Embryonic facial prominence (tissue), 1 donor: ENCODE measurements around the gene TMPRSS9.

Experiments
- DNase-seq: peaks from one replicate; pipeline ENCODE4 v3.0.0-alpha.2; 2016; ENCODE audit errors: extremely low spot score

TMPRSS9 gene

DNA sequence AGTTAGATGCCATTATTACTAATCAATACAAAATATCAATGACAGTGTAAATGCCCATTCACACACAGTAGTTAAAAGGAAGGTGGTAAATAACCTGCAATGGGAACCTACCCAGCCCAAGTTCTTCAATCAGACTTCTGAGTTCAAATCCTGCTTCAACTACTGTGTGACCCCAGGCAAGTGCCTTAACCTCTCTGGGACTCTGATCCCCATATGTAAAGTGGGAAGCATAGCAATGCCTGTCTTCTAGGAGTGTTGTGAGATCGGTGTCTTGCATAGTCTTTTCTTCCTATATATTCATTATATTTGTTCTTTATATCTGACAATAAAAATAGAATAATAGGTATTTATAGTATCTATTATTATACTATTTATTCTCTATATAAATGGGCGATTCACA lies 60.4 kb downstream of the TMPRSS9 start:
- no peak for DNase-seq

GRCh38 chr19:2421581-2422306 lies 61.7 kb downstream of the TMPRSS9 start:
- DNase-seq, result no peak

DNA sequence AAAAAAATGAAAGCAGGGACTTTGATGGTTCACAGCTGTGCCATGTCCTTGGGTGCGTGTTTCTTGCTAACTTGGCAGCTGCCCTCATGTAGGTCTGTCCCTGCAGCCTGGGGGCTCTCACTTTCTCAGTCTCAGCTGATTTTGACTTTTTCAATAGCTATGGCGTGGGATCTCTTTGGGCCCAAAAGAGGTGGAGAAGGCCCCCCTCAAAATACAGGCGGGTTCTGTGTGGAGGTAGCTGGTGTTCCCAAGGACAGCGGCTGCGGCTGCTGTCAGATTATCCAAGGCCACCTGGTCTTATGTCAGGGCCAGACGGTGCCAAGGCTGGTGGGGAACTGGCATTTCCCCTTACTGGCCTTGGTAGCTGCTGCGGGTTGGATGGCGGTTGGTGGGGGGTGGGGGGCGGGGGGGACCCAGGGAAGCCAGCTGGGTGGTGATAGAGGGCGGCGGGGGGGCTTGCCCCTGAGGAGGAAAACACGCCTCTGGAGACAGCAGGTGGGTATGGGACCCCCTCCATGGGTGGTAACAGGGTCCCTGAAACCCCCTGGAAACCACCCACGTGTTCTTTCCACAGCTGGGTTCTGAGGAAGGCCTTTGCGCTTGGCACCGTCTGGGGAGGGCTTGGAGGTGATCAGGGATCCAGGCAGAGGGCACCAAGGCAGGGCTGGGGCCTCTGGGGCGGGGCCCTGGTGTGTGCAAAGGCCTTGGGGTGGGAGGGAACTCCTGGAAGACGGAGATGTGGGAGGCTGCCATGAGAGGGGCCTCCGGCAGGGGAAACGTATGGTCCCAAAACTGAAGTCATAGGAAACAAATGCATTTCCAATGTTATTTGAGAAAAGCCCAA lies 63.2 kb downstream of the TMPRSS9 start:
- no peak for DNase-seq

DNA sequence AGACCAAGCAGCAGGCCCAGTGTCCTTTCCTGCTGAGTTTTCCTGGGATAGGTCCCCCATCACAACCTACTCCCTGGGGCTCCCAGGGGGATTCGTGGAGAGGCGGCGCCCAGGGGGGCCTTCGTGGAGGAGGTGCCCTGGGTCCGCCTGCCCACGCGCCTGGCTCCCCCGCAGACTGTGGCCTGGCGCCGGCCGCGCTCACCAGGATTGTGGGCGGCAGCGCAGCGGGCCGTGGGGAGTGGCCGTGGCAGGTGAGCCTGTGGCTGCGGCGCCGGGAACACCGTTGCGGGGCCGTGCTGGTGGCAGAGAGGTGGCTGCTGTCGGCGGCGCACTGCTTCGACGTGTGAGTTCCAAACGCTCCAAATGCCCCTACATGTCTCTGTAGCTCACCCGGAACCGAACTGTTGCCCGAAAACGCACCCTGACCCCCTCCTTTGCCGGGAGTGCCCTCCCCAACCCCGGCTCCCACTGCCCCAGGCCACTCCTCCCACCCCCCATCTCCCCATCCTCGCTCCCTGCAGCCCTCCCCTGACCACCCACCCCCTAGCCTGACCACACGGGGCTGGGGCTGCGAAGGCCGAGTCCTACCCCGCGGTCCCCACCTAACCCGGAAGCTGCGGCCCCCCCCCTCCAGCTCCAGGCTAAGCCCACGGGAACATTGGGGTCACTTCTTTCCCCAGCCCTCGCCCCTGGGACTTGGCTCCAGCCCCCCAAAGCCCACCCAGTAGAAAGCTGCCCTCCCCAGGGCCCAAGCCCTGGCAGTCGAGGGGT lies 64.0 kb downstream of the TMPRSS9 start:
- no peak for DNase-seq

- no peak for DNase-seq
These were observed 64.9 kb downstream of the TMPRSS9 start for GRCh38 chr19:2424686-2425621.

DNA sequence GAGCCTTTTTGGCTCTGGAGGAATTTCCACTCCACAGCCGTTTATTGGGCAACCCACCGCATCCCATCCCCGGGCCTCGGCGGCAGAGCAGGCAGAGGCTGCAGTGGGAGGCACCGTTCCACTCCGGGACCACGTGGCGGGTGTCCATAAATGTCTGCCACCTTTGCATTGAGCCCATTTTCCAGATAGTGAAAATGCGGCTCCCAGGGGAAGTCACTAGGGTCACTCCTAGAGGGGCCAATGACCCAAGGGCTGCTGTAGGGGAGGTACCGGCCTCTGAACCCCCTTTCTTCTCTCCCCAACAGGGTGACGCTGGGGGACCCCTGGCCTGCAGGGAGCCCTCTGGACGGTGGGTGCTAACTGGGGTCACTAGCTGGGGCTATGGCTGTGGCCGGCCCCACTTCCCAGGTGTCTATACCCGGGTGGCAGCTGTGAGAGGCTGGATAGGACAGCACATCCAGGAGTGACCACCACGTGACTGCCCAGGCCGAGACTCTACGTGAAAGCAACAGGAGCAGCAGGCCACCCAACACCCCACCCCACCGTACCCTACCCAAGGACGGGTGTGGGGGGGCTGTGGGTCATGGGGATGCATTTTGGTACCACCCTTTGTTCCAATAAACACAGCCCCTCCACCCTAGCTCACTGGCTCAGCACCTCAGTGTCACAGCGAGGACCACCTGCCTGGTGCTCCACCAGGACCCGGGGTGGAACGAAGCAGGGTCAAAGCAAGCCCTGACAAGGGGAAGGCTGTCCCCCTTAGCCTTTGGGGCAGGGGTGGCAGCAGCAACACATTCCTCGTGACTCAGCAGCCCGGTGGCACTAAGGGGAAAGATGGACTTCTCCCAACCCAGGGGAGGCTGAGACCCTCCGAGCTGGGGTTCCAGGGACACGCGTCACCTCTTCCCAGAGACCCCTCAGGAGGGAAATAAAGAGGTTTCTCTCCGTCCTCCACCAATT lies 65.8 kb downstream of the TMPRSS9 start:
- DNase-seq, result no peak

DNA sequence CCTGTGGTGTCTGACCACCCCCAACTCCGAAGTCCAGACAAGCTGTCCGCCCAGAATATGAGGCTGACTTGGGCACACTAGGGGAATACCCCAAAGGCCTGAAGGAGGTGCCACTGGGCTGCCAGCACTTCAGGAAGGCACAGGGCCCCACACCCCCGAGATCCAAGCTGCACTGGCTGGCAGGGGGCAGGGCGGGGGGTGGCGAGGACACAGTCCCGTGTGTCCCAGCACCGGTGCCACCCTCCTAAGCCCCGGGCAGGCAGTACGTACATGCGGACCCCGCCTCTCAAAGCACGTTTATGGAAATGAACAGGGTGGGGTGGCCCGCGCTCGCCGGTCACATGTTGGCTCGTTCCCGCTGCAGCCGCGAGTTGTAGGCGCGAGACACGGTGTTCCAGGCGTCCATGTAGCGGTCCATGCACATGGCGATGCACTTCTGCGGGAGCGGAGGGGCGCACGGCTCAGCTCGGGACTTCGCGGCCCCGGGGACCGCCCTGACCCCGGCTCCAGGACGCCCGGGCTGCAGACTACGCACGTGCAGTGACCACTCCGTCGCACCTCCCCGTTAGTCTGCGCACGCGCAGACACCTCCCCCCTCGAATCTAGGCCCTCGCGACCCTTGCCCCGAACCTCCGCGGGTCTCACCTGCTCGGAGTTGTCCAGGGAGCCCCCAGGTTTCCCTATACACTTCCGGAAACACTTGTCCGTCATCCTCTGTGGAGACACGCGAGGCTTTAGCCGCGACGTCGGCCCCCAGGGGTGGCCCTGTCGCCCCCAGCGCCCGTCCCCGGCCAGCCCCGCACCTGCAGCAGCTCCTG lies 66.8 kb downstream of the TMPRSS9 start:
- no peak for DNase-seq

- DNase-seq, result peak; percentile 94
These were observed 67.6 kb downstream of the TMPRSS9 start, which contains the start of gene TIMM13 for GRCh38 chr19:2427429-2428320. Gene TIMM13, minus strand, starts transcription at chr19:2427586. Its CDS starts 53 bp downstream, at chr19:2427533.

GRCh38 chr19:2428321-2428690 lies 68.2 kb downstream of the TMPRSS9 start:
- DNase-seq, result no peak

DNA sequence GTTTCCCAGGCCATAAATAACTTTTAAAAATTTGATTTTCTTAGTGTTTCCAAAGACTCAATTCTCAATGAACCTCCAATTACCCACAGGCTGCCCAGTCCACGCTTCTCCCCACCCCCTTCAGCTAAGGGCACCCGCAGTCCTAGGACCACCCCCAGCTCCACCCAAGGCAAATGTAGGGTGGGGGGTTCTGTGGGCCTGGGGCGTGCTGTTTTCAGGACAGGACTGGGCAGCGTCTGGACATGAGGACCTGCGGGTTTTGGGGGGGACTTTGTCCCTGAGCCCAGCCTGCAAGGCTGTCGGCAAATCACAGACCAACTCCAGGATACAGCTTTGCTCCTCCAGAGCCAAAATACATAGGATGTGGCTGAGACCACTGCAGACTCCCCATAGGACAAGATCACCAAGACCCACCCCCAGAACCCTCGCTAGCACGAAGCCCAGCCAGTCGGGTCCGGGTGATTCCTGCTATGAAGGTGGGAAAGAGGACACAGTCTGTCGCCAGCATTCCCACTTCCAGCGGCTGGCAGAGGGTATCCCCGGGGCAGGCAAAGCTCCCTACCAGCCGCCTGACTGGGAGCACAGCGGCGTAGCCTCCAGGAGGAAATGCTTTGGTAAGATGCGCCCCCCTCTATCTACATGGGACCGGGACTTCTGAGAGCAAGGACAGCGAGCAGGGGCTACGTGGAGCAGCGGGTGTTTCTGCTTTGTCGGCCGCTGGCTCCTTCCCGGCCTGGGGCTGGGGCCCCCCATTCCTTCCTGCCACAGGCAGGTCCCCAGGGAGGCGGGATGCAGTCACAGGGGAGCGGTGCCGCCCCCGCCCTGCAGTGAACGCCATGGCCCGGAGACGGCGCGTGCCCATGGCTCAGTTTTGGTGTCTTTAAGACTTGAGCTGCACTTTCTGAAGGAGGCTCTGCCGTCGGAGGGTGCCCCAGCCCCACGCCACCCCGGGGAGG lies 69.0 kb downstream of the TMPRSS9 start:
- no peak for DNase-seq

DNA sequence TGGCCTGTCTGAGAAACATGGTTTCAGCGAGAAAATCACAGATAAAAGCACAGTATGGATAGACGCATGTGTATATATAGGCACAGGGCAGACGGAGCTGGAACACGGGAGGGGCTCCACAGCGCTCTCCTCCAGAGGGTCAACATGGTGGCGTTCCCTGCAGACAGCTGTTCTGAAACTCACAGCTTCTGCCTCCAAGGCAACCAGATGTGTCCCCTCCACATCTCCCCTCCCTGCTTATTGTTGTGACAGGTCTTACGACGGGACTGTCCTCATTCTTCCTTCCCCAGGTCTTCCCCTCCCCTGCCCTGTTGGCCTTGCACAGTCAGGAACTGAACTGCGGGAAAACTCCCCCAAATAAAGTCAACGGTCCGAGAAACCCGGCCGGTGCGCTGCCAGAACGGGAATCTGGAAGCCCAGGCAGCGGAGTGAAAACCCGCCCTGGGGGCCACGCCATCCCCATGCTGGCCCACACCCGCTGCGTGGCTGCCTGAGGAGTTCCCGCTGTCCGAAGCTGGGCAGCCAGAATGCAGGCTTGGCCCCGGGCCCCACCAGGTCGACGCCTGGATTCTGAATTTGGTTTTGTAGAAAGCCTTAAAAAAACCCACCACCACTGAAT lies 70.0 kb downstream of the TMPRSS9 start:
- no peak for DNase-seq

- DNase-seq, result no peak
These were observed 71.4 kb downstream of the TMPRSS9 start for GRCh38 chr19:2431318-2432055.

DNA sequence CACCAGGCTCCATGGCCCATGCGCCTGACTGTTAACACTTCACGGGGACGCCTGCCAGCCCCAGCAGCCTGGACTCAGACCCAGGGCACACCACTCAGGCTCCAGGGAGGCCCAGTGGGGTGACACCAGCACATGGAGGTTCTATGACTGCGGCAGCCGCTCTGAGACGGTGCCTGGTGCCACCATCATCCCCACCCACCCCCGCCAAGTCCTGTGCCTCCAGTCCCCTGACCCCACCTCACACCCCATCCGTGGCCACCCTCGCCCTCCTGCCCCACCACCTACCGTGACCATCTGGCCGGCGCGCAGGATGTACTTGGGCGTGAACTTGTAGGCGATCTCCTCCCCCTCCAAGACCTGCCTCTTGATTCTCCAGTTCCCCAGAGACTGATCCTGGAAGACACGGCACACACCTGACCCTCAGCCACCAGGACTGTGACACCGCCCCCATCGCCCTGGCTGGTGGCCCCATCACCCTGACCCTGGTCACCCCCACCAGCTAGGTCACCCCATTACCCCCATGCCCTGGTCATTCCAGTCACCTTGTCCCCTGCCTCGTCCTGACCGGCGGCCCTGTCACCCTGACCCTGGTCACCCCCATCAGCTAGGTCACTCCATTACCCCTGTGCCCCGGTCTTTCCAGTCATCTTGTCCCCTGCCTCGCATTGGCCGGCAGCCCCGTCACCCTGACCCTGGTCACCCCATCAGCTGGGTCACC lies 72.2 kb downstream of the TMPRSS9 start:
- DNase-seq, result no peak

GRCh38 chr19:2433854-2434253 lies 73.8 kb downstream of the TMPRSS9 start:
- no peak for DNase-seq

DNA sequence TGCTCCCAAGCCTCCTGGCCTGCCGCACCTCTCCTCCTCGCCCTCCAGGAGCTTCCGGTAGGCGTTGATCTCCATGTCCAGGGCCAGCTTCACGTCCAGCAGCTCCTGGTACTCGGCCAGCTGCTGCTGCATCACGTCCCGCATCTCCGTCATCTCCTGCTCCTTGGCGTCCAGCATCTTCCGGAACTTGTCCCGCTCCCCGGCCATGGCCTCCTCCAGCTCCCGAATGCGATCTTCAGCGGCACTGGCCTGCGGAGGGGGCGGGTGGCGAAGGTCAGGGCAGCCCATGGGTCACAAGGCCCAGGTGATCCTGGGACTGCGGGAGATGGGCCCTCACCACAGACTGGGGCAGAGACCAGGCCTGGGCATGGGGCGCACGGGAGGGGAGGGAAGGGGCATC lies 74.2 kb downstream of the TMPRSS9 start:
- no peak for DNase-seq
